Measurements from ENCODE around the gene PAOX.

The PAOX gene

DNA sequence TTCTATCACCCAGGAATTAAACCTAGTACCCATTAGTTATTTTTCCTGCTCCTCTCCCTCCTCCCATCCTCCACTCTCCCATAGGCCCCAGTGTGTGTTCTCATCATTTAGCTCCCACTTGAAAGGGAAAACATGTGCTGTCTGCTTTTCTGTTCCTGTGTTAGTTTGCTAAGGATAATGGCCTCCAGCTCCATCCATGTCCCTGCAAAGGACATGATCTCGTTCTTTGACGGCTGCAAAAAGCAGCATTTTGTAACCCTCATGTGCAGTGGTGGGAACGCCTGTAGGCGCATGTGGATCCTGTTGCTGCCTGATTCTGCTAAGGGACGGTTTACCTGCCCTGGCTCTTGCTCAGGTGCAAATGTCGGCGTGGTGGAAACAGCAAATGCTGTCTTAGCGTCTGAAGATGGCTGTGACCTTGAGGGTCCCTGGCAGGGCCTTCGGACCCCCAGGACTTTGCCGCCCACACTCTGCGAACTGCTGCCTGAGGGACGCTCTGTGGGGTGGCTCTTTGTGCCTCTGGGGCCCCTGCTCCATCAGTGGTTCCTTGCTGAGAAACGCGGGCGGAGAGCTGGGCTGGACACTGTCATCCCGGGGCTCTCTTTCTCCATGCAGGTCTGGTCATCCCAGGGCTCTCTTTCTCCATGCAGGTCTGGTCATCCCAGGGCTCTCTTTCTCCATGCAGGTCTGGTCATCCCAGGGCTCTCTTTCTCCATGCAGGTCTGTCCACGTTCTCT lies 9.3 kb downstream of the PAOX start (continued):
- TF ChIP-seq ZNF837 (tag by site-specific recombination; IDR thresholded peaks at IDR 0.05) = no peak
- TF ChIP-seq ZNF707 (tag by site-specific recombination; IDR thresholded peaks at IDR 0.05) = no peak
- no peak for TF ChIP-seq ZNF488 (tag by site-specific recombination; IDR thresholded peaks at IDR 0.05)
- no peak for TF ChIP-seq ZNF138 (tag by site-specific recombination; IDR thresholded peaks at IDR 0.05; ENCODE audit: borderline replicate concordance)
- TF ChIP-seq IKZF3 (tag by site-specific recombination; IDR thresholded peaks at IDR 0.05) = 0 out of 2 replicates have a peak, but pooled peaks have one; percentile 13
- TF ChIP-seq SP3 (tag by site-specific recombination; IDR thresholded peaks at IDR 0.05) = peak; percentile 32; the same call in 1 of the 2 replicates
- no peak for TF ChIP-seq ZNF626 (tag by site-specific recombination; IDR thresholded peaks at IDR 0.05)
- no peak for TF ChIP-seq SALL2 (tag by site-specific recombination; IDR thresholded peaks at IDR 0.05; ENCODE audit: borderline replicate concordance)
- no peak for TF ChIP-seq GLI4 (tag by site-specific recombination; IDR thresholded peaks at IDR 0.05)
- no peak for TF ChIP-seq ZNF366 (tag by site-specific recombination; conservative IDR thresholded peaks at IDR 0.05)
- no peak for TF ChIP-seq KLF7 (tag by site-specific recombination; IDR thresholded peaks at IDR 0.05; ENCODE audit: borderline replicate concordance)
- no peak for TF ChIP-seq REPIN1 (tag by site-specific recombination; IDR thresholded peaks at IDR 0.05; ENCODE audit: low read depth)
- TF ChIP-seq ZNF239 (tag by site-specific recombination; IDR thresholded peaks at IDR 0.05) = no peak
- peak; percentile 36; the same call in 1 of the 2 replicates for TF ChIP-seq ZNF600 (tag by site-specific recombination; IDR thresholded peaks at IDR 0.05)
- no peak for TF ChIP-seq ZNF157 (tag by site-specific recombination; IDR thresholded peaks at IDR 0.05)
- TF ChIP-seq SCRT1 (tag by site-specific recombination; IDR thresholded peaks at IDR 0.05; ENCODE audit: borderline replicate concordance) = no peak
- TF ChIP-seq, protein P1, sequence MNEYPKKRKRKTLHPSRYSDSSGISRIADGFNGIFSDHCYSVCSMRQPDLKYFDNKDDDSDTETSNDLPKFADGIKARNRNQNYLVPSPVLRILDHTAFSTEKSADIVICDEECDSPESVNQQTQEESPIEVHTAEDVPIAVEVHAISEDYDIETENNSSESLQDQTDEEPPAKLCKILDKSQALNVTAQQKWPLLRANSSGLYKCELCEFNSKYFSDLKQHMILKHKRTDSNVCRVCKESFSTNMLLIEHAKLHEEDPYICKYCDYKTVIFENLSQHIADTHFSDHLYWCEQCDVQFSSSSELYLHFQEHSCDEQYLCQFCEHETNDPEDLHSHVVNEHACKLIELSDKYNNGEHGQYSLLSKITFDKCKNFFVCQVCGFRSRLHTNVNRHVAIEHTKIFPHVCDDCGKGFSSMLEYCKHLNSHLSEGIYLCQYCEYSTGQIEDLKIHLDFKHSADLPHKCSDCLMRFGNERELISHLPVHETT (tag by site-specific recombination; IDR thresholded peaks at IDR 0.05) = peak; percentile 44; the same call in 1 of the 2 replicates
- TF ChIP-seq PRDM6 (tag by site-specific recombination; IDR thresholded peaks at IDR 0.05) = no peak
- TF ChIP-seq, protein P2, sequence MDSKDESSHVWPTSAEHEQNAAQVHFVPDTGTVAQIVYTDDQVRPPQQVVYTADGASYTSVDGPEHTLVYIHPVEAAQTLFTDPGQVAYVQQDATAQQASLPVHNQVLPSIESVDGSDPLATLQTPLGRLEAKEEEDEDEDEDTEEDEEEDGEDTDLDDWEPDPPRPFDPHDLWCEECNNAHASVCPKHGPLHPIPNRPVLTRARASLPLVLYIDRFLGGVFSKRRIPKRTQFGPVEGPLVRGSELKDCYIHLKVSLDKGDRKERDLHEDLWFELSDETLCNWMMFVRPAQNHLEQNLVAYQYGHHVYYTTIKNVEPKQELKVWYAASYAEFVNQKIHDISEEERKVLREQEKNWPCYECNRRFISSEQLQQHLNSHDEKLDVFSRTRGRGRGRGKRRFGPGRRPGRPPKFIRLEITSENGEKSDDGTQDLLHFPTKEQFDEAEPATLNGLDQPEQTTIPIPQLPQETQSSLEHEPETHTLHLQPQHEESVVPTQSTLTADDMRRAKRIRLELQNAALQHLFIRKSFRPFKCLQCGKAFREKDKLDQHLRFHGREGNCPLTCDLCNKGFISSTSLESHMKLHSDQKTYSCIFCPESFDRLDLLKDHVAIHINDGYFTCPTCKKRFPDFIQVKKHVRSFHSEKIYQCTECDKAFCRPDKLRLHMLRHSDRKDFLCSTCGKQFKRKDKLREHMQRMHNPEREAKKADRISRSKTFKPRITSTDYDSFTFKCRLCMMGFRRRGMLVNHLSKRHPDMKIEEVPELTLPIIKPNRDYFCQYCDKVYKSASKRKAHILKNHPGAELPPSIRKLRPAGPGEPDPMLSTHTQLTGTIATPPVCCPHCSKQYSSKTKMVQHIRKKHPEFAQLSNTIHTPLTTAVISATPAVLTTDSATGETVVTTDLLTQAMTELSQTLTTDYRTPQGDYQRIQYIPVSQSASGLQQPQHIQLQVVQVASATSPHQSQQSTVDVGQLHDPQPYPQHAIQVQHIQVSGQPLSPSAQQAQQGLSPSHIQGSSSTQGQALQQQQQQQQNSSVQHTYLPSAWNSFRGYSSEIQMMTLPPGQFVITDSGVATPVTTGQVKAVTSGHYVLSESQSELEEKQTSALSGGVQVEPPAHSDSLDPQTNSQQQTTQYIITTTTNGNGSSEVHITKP (tag by site-specific recombination; IDR thresholded peaks at IDR 0.05) = 0 out of 2 replicates have a peak, but pooled peaks have one; percentile 15
- no peak for TF ChIP-seq ZBTB26 (tag by site-specific recombination; optimal IDR thresholded peaks at IDR 0.05)
- no peak for TF ChIP-seq ZNF555 (tag by site-specific recombination; conservative IDR thresholded peaks at IDR 0.05)
- TF ChIP-seq TRIM28 (IDR thresholded peaks at IDR 0.05; ENCODE audit: borderline replicate concordance, low read length) = no peak
- no peak for TF ChIP-seq ZNF350 (tag by site-specific recombination; IDR thresholded peaks at IDR 0.05)
- TF ChIP-seq ZNF530 (tag by site-specific recombination; IDR thresholded peaks at IDR 0.05; ENCODE audit: low read depth) = no peak
- TF ChIP-seq ZBTB48 (tag by site-specific recombination; IDR thresholded peaks at IDR 0.05) = no peak
- TF ChIP-seq KLF9 (tag by site-specific recombination; IDR thresholded peaks at IDR 0.05; ENCODE audit: low read depth) = no peak
- no peak for TF ChIP-seq ZNF26 (tag by site-specific recombination; IDR thresholded peaks at IDR 0.05)
- no peak for TF ChIP-seq ZNF548 (tag by site-specific recombination; IDR thresholded peaks at IDR 0.05)
- TF ChIP-seq ZFP41 (tag by site-specific recombination; IDR thresholded peaks at IDR 0.05; ENCODE audit: borderline replicate concordance) = no peak
- no peak for TF ChIP-seq GFI1B (tag by site-specific recombination; IDR thresholded peaks at IDR 0.05)

Measured in HEK293 (cell line).